GM19395 (cell line): ENCODE measurements around the gene SLC13A5.
"Not testable (repeated sequence)": the region's sequence is repeated elsewhere in the genome, so short reads cannot be mapped to it uniquely, and the experiment has no call there.

Experiments used
- ATAC-seq: cut with Tn5 transposase; IDR thresholded peaks from one replicate; pipeline ENCODE4 v1.9.1; 2021; ENCODE audit warnings: mild to moderate bottlenecking, moderate library complexity; ENCODE audit not compliant: unreplicated experiment

SLC13A5 gene

DNA sequence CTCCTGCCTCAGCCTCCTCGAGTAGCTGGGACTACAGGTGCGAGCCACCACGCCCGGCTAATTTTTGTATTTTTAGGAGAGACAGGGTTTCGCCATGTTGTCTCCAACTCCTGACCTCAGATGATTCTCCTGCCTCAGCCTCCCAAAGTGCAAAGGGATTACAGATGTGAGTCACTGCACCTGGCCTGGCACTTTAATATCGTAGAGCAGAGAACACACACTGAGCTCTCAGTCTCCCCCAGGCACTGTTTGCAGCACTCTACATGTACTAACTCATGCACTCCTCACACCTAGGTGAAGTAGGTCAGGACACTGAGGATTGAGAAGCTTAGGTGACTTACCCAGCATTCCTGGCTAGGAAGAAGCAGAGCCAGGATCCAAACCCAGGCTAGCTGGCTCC is 46.6 kb downstream of the SLC13A5 start:
- ATAC-seq, result no peak

DNA sequence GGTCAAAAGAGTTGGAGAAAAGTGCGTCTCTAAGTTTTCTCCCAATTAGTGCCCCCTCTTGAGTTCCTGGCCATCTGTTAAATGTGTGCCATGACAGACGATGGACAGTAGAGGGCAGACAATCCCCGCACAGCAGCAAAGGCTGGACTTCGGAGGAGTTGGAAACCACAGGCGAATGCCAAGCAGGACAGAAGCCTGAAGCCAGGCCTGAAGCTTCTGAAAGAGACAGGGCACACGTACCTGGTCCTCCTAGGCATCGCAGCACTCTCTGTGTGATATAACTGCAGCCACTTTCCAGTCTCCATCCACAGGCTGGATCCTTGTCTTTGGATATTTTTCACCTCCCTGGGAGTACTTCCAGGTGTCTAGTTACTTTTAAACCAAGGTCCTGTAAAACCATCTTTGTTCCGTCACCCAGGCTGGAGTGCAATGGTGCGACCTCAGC is 47.1 kb downstream of the SLC13A5 start:
- ATAC-seq, result peak; percentile 60

- ATAC-seq, result not testable (repeated sequence)
Observed at GRCh38 chr17:6663200-6663599, 50.0 kb downstream of the SLC13A5 start.

GRCh38 chr17:6661464-6661848 is 51.7 kb downstream of the SLC13A5 start:
- ATAC-seq, result no peak

- ATAC-seq, result peak; percentile 63
Observed at GRCh38 chr17:6660805-6661463, 52.2 kb downstream of the SLC13A5 start.

- ATAC-seq, result no peak
Observed at GRCh38 chr17:6660101-6660500, 53.1 kb downstream of the SLC13A5 start.

DNA sequence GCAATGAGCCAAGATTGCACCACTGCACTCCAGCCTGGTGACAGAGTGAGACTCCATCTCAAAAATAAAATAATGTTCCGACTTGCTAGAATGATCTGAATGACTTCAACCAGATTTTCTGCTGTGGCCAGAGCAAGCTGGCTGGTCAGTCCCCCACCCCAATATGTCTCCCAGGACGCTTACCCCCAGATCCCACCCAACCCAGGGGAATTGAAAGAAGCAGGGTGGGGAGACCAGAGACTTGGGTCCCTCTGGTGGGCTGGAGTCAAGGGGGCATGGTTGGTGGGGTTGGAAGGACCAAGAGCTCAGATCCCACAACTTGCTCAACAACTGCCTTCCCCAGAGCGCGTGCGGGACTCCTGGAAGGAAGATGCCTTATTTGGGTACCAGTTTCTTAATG is 54.8 kb downstream of the SLC13A5 start:
- not testable (repeated sequence) for ATAC-seq

GRCh38 chr17:6657633-6658287 is 55.4 kb downstream of the SLC13A5 start:
- ATAC-seq, result no peak

GRCh38 chr17:6656797-6657632 is 56.2 kb downstream of the SLC13A5 start:
- ATAC-seq, result peak; percentile 44

DNA sequence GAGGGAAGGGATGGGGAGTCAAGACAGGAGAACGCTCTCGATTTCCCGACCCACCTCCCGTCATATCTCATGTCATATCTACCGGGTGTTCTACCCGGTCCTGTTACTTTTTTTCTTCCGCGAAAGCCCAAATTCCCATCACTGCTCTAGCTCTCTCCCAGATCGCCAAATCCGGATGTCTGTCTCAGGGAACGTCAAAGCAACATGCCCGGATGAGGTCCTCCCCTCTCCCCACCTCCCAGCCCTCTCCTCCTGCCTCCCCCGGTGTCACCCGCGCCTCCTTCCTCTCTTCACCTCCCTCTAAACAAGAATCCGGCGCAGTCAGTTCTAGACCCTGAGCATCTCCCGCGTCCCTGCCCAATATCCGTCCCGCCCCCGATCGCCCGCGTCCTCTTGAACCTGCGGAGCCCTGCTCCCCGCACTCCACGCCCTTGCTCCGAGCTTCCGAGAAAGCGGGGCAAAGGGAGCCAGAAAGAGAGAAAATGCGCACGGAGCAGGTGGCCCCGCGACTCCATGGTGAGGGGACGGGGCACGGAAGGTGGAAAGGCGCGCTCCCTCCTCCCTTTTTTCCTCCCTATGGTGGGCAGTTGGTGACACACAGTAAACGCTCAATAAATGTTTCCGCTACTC is 57.3 kb downstream of the SLC13A5 start:
- ATAC-seq, result not testable (repeated sequence)

DNA sequence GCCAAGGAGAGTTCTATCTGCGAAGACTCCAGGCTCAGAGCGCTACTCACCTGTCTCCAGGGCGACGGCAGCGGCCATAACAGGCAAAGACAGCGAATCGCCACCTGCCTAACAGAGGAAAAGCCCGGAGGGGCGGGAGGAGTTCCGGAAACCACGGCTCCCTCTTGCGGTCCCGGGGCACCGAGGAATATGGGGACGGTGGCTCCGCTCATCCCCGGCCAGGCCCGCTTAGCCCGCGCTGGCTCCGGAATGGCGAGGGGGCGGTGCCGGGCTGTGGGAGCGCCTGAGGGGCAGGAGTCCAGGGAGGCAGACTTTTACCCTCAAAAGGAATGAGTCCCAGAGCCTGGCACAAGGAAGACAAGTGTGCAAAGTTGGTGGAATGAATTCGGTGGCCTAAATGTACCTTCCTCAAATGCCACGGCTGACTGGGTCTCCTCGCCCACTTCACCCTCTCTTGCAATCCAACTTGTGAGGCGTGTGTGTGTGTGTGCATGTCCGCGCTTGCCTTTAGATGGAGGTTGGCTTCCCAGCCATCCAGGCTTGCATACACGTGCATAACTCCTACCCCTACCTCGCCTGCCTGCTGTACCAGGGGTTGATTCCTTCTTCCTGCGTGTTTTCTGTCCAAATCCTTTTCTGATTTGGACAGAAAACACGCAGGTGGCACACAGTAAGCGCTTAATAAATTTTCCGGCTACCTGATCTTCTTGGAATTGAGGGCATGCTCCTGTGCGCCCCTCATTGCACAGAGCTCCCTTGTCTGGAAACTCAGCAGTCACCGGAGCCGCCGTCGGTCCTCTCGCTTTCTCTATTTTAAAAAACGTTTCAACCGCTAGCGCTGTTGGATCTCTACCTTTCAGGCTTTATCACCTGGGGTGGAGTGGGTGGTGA is 58.1 kb downstream of the SLC13A5 start:
- no peak for ATAC-seq

- ATAC-seq, result peak; percentile 6
Observed at GRCh38 chr17:6651919-6652452, 61.2 kb downstream of the SLC13A5 start.

GRCh38 chr17:6651354-6651918 is 61.7 kb downstream of the SLC13A5 start, which contains the start of the genes C17orf100 and MED31:
Gene C17orf100 (plus strand): TSS chr17:6651762. CDS start chr17:6651914, 152 bp downstream.
Gene MED31 (minus strand): TSS chr17:6651605. CDS start chr17:6651528, 77 bp downstream.
- peak; percentile 82 for ATAC-seq

DNA sequence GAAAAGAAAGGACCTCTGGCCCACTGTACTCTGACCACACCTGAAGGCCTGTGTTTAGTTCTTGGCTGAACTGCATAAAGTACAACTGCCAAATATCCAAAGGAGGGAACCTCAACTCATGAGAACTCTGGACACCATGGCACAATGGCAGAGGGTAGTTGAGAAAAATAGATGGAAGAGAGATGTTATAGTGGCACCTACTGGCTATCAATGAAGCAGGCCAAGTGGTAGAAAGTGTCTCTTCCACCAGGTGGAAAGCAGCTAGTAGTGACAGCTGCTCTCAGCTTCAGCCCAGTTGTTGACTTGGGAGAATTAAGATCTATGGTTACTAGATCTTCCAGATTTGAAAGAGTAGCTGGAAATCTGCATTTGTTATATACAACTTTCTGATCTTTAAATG is 65.0 kb downstream of the SLC13A5 start:
- ATAC-seq, result no peak

DNA sequence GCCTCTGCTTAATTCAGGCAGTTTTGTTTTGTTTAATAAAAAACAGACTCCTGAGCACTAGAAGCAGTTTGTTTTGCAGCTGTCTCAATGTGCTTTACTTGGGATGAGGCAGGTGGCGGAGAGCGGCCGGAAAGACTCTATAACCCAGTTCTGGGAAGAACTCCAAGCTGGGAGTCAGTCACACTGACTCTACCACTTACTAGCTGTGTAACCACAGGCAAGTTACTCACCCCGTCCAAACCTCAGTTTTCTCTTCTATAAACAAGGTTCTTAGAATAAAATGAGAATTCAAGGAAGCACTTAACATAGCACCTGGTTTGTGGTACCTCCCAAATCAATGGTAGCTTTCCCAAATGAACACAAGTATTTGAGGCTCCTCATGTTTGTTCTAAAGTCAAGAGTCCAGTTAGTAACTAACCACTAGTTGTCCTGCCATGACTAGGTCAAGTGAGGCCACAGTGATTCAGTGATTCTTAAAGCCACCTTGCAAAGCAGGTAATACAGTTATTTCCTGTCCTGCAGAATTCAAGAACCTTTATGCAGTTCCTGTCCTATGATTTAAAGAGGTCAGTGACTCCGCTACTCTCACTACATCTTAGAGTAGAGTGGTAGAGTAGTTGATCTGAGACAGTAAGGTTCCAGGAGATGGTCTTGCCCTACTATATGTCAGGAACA is 69.6 kb downstream of the SLC13A5 start:
- no peak for ATAC-seq

GRCh38 chr17:6642592-6642991 is 70.6 kb downstream of the SLC13A5 start:
- no peak for ATAC-seq

DNA sequence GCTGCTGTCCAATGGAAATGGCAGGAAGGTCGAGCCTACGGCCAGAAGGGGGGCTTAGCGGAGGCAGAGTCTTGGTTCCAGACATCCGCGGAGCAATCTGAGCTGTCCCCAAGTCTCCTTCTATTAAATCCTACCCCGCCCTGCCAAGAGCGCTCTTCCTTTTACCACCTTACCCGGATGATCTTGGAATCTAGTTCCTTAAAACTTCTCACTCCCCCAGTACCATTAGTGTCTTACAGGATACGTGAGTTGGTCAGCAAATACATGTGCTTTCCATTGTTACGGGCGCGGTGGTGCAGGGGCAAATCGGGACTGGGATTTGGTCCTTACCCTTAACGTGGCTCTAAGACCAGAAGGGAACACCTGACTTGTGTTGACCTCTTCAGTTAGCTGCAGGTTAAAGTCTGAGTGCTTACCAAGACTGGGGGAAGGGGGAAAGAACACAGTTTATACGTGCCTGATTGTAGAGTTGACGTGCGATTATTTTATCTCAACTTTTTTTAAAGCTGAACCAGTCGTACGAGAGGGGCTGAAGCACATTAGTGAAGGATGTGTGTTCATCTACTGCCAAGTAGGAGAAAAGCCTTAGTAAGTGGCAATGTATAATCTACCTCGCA is 71.8 kb downstream of the SLC13A5 start:
- no peak for ATAC-seq

DNA sequence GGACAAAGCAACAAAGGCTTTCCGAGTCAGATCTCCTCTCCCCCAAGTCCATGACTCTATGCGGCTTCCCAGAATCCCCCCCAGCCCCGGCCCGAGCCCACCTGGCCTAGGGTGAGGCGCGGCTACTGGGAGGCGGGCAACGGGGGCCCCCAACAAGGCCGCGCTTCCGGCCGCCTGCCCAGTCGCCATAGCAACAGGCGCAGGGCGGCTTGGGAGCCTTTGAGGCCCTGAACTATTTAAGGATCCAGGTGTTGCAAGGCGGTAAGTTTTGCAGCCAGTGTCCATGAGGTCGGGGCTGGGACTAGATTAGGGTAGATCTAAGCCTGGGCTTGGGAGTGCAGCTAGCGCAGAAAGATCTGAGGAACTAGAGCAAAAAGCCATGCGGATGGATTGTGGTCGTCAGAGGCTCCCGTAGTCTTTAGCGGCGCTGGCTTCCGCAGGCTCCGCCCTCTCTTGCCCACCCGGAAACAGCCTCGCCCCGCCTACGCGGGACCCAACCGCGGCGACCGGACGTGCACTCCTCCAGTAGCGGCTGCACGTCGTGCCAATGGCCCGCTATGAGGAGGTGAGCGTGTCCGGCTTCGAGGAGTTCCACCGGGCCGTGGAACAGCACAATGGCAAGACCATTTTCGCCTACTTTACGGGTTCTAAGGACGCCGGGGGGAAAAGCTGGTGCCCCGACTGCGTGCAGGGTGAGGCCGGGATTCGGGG is 72.5 kb downstream of the SLC13A5 start, which contains the start of the genes KIAA0753 and TXNDC17:
Gene KIAA0753, minus strand, starts transcription at position 176 of the 711 bp plus-strand sequence. CDS start 5,608 bp downstream, outside the sequence.
Gene TXNDC17, plus strand, starts transcription at position 525 of the 711 bp plus-strand sequence. Its CDS starts 23 bp downstream, at position 548.
- ATAC-seq, result peak; percentile 90
